Measurements from ENCODE around the gene LSG1.

DNA sequence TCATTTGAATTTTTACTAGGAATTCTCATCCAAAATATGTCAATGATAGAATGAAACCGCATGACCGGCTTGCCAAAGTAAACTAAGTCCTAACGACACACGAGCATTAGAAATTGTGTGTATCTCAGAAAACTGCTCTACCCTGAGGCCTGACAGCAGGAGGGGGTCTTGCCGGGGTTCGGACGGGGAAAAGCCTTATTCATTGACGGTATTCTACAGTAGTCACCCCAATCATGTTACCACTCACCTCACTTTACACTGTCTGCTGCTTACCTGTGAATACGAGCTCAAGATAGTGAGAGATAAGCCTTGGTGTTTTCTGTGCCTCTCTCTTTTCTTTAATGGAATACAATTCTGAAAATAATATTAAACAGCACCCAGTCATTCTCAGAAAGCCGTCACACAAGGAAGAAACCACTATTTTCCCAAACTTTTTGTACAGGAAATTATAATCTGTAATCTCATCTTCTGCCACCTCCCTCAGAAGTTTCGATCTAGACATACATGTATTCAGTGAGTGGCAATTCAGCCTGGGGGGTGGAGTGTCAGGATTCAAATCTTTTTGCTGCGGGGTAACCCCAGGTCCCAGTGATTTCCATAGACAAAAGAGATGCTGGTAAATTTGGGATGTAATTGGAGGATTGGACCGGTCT lies 13.2 kb upstream of the LSG1 start:
- no peak for TF ChIP-seq POLR2A (IDR thresholded peaks at IDR 0.05)
- TF ChIP-seq, protein P1, sequence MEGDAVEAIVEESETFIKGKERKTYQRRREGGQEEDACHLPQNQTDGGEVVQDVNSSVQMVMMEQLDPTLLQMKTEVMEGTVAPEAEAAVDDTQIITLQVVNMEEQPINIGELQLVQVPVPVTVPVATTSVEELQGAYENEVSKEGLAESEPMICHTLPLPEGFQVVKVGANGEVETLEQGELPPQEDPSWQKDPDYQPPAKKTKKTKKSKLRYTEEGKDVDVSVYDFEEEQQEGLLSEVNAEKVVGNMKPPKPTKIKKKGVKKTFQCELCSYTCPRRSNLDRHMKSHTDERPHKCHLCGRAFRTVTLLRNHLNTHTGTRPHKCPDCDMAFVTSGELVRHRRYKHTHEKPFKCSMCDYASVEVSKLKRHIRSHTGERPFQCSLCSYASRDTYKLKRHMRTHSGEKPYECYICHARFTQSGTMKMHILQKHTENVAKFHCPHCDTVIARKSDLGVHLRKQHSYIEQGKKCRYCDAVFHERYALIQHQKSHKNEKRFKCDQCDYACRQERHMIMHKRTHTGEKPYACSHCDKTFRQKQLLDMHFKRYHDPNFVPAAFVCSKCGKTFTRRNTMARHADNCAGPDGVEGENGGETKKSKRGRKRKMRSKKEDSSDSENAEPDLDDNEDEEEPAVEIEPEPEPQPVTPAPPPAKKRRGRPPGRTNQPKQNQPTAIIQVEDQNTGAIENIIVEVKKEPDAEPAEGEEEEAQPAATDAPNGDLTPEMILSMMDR (IDR thresholded peaks at IDR 0.05): no peak
